ENCODE data around the gene PTEN. TPM values are rescaled to one million over a fixed set of nuclear protein-coding genes. Genes with fewer than 3 reads are reported as not detected.
A peak's percentile ranks its signal among the peaks of the same experiment; 100 is the strongest.

PTEN gene
- total and polyA plus RNA-seq, 11 donors, result 20.1 to 77.7 (median 60.0) TPM

GRCh38 chr10:87931836-87932230 lies 68.4 kb downstream of the PTEN start:
- H3K36me3 ChIP-seq, result peaks cover 0 to 42% (median 31%) of the 10 kb centered on the region in 9 donors
- TF ChIP-seq POLR2A (IDR thresholded peaks at IDR 0.05), result no peak
- TF ChIP-seq, protein P1, sequence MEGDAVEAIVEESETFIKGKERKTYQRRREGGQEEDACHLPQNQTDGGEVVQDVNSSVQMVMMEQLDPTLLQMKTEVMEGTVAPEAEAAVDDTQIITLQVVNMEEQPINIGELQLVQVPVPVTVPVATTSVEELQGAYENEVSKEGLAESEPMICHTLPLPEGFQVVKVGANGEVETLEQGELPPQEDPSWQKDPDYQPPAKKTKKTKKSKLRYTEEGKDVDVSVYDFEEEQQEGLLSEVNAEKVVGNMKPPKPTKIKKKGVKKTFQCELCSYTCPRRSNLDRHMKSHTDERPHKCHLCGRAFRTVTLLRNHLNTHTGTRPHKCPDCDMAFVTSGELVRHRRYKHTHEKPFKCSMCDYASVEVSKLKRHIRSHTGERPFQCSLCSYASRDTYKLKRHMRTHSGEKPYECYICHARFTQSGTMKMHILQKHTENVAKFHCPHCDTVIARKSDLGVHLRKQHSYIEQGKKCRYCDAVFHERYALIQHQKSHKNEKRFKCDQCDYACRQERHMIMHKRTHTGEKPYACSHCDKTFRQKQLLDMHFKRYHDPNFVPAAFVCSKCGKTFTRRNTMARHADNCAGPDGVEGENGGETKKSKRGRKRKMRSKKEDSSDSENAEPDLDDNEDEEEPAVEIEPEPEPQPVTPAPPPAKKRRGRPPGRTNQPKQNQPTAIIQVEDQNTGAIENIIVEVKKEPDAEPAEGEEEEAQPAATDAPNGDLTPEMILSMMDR (IDR thresholded peaks at IDR 0.05), result no peak
- H3K9me3 ChIP-seq, result no peaks in the 10 kb centered on the region
- ATAC-seq (no peak), DNase-seq (no peak)
- no peaks in the 10 kb centered on the region for H3K27me3 ChIP-seq
- H3K4me1 ChIP-seq, result peaks cover 0 to 75% (median 36%) of the 10 kb centered on the region in 12 donors
- peak overlapping the region in 1 of 12 donors; percentile 32 for H3K27ac ChIP-seq
- H3K4me3 ChIP-seq, result no peak overlapping the region
- intact Hi-C loops (cut with DNase I), result loop anchor here in 1 of 10 donors (10.0 kb wide), 1 partner anchor 57 kb away; no protein-coding TSS in a partner anchor

DNA sequence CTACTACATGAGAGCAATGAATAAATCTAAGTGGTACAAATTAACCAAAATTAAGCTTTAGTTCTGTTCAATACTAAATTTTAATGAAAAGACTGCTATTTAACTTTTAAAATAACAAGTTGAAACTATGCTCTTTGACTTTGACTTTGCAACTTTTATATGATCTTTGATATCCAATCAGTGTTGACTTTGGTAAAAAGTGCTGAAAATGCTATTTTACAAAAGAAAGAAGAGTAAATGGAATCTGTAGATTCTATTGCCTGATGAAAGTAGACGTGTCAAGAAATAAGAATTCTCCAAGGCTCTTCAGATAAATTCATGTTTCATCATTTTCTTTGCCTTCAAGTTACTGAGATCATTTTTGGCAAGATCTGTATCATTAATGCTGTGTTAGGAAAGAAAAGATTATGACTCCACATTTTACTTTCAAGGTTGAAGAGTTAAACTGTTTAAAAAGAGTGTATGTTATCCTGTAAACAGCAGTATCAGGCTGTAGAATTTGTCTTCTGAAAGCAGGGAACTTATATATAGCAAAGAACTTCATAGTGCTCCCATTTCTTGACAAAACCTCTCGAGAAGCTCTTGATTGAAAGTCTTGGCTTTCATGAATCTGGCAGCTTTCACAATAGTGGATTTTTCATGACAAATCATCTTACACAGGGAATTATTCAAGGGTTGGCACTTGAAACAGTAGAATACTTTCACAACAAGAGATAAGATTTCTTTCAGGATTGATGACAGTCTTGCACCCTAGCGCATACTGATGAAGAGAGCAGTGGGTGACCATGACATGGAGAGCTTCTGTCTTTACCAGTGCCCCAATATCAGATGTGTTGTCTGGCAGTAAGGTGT lies 72.1 kb downstream of the PTEN start:
- DNase-seq, result no peak
- TF ChIP-seq POLR2A (IDR thresholded peaks at IDR 0.05), result no peak
- TF ChIP-seq, protein P1 (IDR thresholded peaks at IDR 0.05), result no peak
- no peak overlapping the region for H3K4me3 ChIP-seq
- H3K4me1 ChIP-seq, result peaks cover 0 to 75% (median 17%) of the 10 kb centered on the region in 12 donors
- intact Hi-C loops (cut with DNase I), result loop anchor here in 1 of 10 donors (10.0 kb wide), 1 partner anchor 61 kb away; no protein-coding TSS in a partner anchor
- H3K27ac ChIP-seq, result no peak overlapping the region
- peaks cover 0 to 45% (median 32%) of the 10 kb centered on the region in 9 donors for H3K36me3 ChIP-seq
- peak in 1 of 4 donors; percentile 35 for ATAC-seq
- no peaks in the 10 kb centered on the region for H3K9me3 ChIP-seq
- no peaks in the 10 kb centered on the region for H3K27me3 ChIP-seq
- WGBS, 4 donors, result 78 to 83% (median 82%) methylated on average over 3 of the region's 3 CpGs

GRCh38 chr10:87940210-87940609 lies 76.8 kb downstream of the PTEN start:
- no peak for ATAC-seq
- 89 to 97% (median 96%) methylated on average over 6 of the region's 6 CpGs for WGBS, 4 donors
- TF ChIP-seq POLR2A (IDR thresholded peaks at IDR 0.05), result no peak
- TF ChIP-seq, protein P1 (IDR thresholded peaks at IDR 0.05), result no peak
- Histone ChIP-seq H3K4me3 (no peak overlapping the region), H3K36me3 (peaks cover 0 to 49% (median 26%) of the 10 kb centered on the region in 9 donors), H3K4me1 (peaks cover 0 to 76% (median 11%) of the 10 kb centered on the region in 12 donors), H3K9me3 (no peaks in the 10 kb centered on the region), H3K27me3 (no peaks in the 10 kb centered on the region), H3K27ac (no peak overlapping the region)
- no peak for DNase-seq
- intact Hi-C loops (cut with DNase I), result no loop called here

DNA sequence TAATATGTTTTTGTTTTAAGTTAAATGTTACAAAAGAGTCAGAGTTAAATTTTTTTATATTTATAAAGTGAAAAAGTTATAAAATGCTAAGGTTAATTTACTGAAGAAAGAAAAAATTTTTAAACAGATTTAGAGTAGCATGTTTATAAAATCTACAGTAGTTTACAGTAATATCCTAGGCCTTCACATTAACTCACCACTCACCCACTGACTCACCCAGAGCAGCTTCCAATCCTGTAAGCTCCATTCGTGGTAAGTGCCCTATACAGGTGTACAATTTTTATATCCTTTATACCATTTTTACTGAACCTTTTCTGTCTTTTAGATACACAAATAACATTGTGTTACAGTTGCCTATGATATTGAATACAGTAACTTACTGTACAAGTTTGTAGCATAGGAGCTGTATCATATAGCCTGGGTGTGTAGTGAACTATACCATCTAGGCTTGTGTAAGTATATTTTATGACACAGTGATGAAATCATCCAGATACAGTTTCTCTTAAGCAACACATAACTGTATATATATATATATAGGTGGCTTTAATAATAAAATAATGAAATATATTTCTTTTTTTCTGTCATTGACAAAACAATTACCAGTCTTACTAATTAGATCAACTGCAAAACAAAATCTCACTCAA lies 79.6 kb downstream of the PTEN start:
- intact Hi-C loops (cut with DNase I), result no loop called here
- WGBS, 4 donors, result 88 to 94% (median 89%) methylated on average over 1 of the region's 1 CpG

More for the DNA sequence above, 79.6 kb downstream of the PTEN start:
- TF ChIP-seq POLR2A (IDR thresholded peaks at IDR 0.05), result no peak
- TF ChIP-seq, protein P1 (IDR thresholded peaks at IDR 0.05), result no peak
- H3K9me3 ChIP-seq, result no peaks in the 10 kb centered on the region
- H3K36me3 ChIP-seq, result peaks cover 0 to 37% (median 10%) of the 10 kb centered on the region in 9 donors
- ATAC-seq, result no peak
- no peak overlapping the region for H3K4me3 ChIP-seq
- H3K4me1 ChIP-seq, result peaks cover 0 to 72% (median 14%) of the 10 kb centered on the region in 12 donors
- H3K27ac ChIP-seq, result no peak overlapping the region
- H3K27me3 ChIP-seq, result no peaks in the 10 kb centered on the region
- DNase-seq, result no peak

Measured in heart left ventricle (tissue), 16 donors.